T-cell (primary cell): ENCODE measurements around the gene SLC26A1. TPM values are rescaled to one million over a fixed set of nuclear protein-coding genes. Genes with fewer than 3 reads are reported as not detected.

Source experiments
- ATAC-seq, 4 experiments: fragments of 200-7000 bp in 3 of 4; fragments of 150-1000 bp in 1 of 4; cut with Tn5 transposase; replicated peaks in 1 of 4; 1 replicate in 3 of 4; 2 replicates in 1 of 4; pipeline ENCODE4 v1.10.0; 2021; ENCODE audit warnings: moderate library complexity in 3 of 4, mild to moderate bottlenecking in 2 of 4, moderate number of reproducible peaks in 1 of 4
- CTCF ChIA-PET, 2 donors: fragments of 300-600 bp; sonication (Branson Sonifier 250); formaldehyde crosslinking; loops; one replicate each; lab custom pipeline; 2022; ENCODE audit warnings: antibody characterized with exemption in 2 of 2; lab: Charles Lee
- POLR2A ChIA-PET, 2 donors: fragments of 300-600 bp; sonication (Branson Sonifier 250); formaldehyde crosslinking; loops; one replicate each; lab custom pipeline; 2022; ENCODE audit warnings: antibody characterized with exemption in 2 of 2; lab: Charles Lee
- DNase-seq, 35 experiments: peaks; one replicate each; pipeline versions ENCODE4 v3.0.0 to v3.0.0-alpha.2; 2013 to 2023
- H3K27ac ChIP-seq: one replicate; pipeline ENCODE4 v1.5.1; 2013; ENCODE audit warnings: low read length
- H3K27me3 ChIP-seq, 2 experiments: replicated peaks in 1 of 2; 1 replicate in 1 of 2; 2 replicates in 1 of 2; pipeline versions ENCODE4 v1.6.1 to v1.7.0; 2013; ENCODE audit warnings: low read length in 1 of 2, mixed read lengths in 1 of 2; ENCODE audit not compliant: control insufficient read depth in 2 of 2, insufficient read depth in 2 of 2; ENCODE audit errors: extremely low read depth in 1 of 2
- H3K36me3 ChIP-seq, 2 donors: 1 replicate in 1 of 2; 2 replicates in 1 of 2; pipeline versions ENCODE4 v1.6.1 to v1.7.0; 2013; ENCODE audit warnings: low read length in 1 of 2; ENCODE audit not compliant: control insufficient read depth in 2 of 2, insufficient read depth in 1 of 2; ENCODE audit errors: extremely low read depth in 1 of 2
- H3K4me1 ChIP-seq, 2 experiments: 1 replicate in 1 of 2; 2 replicates in 1 of 2; pipeline versions ENCODE4 v1.6.1 to v1.7.0; 2013; ENCODE audit warnings: low read length in 2 of 2, mixed read lengths in 1 of 2; ENCODE audit not compliant: insufficient read depth in 2 of 2, control insufficient read depth in 1 of 2; ENCODE audit errors: extremely low read depth in 1 of 2
- H3K4me3 ChIP-seq, 2 donors: 1 replicate in 1 of 2; 2 replicates in 1 of 2; pipeline versions ENCODE4 v1.5.1 to v1.7.0; 2013; ENCODE audit warnings: mild to moderate bottlenecking in 2 of 2, low read length in 1 of 2, moderate library complexity in 1 of 2; ENCODE audit not compliant: control insufficient read depth in 1 of 2; ENCODE audit errors: extremely low read depth in 1 of 2
- H3K9me3 ChIP-seq: 2 replicates; pipeline ENCODE4 v1.7.0; 2013
- H3K27ac Mint-ChIP-seq, 2 donors: one replicate each; pipeline ENCODE4 v1.8.0; 2020 to 2021; ENCODE audit warnings: mild to moderate bottlenecking in 2 of 2, mixed read lengths in 2 of 2
- H3K27me3 Mint-ChIP-seq, 2 donors: one replicate each; pipeline ENCODE4 v1.8.0; 2021 to 2022; ENCODE audit warnings: mixed read lengths in 2 of 2
- H3K36me3 Mint-ChIP-seq: one replicate; pipeline ENCODE4 v1.8.0; 2021; ENCODE audit warnings: mixed read lengths
- H3K4me1 Mint-ChIP-seq, 3 donors: one replicate each; pipeline ENCODE4 v1.8.0; 2020 to 2022; ENCODE audit warnings: mixed read lengths in 3 of 3, mild to moderate bottlenecking in 1 of 3
- H3K4me3 Mint-ChIP-seq, 3 donors: one replicate each; pipeline ENCODE4 v1.8.0; 2020 to 2022; ENCODE audit warnings: mild to moderate bottlenecking in 3 of 3, mixed read lengths in 3 of 3, moderate library complexity in 3 of 3
- H3K9me3 Mint-ChIP-seq, 3 donors: one replicate each; pipeline ENCODE4 v1.8.0; 2020 to 2022; ENCODE audit warnings: mixed read lengths in 3 of 3
- WGBS: methylation state at CpG from one replicate; pipeline ENCODE4 v1.1.5; 2013; ENCODE audit warnings: missing lambda C conversion rate; ENCODE audit not compliant: insufficient coverage; 5-methylcytosine and 5-hydroxymethylcytosine counted together
- total RNA-seq, 35 experiments: library from RNA in 6 of 35; stranded (reverse) in 6 of 35; fragments of 120-200 nt in 1 of 35; gene quantifications; one replicate each; pipeline versions ENCODE4 v1.2.1 to v1.2.4 and lab custom pipeline; 2013 to 2026

Gene SLC26A1
- total RNA-seq, 5 donors from 2014 or later (not counting 1 experiment from before 2014, with no cell fraction given): 0.16 to 1.5 (median 0.39) TPM; not detected in 1

DNA sequence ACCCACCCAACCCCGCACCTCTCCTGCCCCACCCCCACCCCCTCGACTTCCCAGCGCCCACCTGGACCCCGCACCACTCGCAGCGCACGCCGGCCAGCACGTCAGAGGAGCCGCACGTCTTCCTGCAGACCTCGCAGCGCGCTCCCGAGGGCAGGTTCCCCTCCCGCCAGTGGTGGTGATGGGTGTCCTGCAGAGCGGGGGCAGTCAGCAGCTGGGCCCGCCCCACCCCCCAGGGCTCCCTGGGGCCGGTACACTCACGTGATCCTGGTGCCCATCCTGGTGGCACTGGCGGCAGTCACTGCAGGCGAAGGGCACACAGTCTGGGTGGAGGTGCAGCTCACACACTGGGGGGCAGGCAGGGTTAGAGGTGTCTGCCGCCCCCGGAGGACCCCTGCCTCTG is 25.0 kb downstream of the SLC26A1 start:
- CTCF ChIA-PET: no interaction called here
- no peak for ATAC-seq
- Mint-ChIP-seq H3K9me3 (no peaks in the 10 kb centered on the region), H3K4me1 (peaks cover 12 to 16% (median 15%) of the 10 kb centered on the region in 3 donors), H3K36me3 (no peaks in the 10 kb centered on the region), H3K27ac (no peak overlapping the region), H3K27me3 (no peaks in the 10 kb centered on the region), H3K4me3 (peak overlapping the region in 1 of 3 donors; percentile 17)
- peaks cover 22 to 24% of the 10 kb centered on the region in 2 donors for H3K36me3 ChIP-seq
- 81% methylated on average over 3 of the region's 24 CpGs for WGBS
- no peak for DNase-seq
- no peak overlapping the region for H3K27ac ChIP-seq
- H3K27me3 ChIP-seq: peaks cover 0 to 14% of the 10 kb centered on the region in 2 experiments
- H3K4me3 ChIP-seq: no peak overlapping the region
- peaks cover 8 to 53% of the 10 kb centered on the region in 2 experiments for H3K4me1 ChIP-seq
- no peaks in the 10 kb centered on the region for H3K9me3 ChIP-seq
- POLR2A ChIA-PET: no interaction called here

DNA sequence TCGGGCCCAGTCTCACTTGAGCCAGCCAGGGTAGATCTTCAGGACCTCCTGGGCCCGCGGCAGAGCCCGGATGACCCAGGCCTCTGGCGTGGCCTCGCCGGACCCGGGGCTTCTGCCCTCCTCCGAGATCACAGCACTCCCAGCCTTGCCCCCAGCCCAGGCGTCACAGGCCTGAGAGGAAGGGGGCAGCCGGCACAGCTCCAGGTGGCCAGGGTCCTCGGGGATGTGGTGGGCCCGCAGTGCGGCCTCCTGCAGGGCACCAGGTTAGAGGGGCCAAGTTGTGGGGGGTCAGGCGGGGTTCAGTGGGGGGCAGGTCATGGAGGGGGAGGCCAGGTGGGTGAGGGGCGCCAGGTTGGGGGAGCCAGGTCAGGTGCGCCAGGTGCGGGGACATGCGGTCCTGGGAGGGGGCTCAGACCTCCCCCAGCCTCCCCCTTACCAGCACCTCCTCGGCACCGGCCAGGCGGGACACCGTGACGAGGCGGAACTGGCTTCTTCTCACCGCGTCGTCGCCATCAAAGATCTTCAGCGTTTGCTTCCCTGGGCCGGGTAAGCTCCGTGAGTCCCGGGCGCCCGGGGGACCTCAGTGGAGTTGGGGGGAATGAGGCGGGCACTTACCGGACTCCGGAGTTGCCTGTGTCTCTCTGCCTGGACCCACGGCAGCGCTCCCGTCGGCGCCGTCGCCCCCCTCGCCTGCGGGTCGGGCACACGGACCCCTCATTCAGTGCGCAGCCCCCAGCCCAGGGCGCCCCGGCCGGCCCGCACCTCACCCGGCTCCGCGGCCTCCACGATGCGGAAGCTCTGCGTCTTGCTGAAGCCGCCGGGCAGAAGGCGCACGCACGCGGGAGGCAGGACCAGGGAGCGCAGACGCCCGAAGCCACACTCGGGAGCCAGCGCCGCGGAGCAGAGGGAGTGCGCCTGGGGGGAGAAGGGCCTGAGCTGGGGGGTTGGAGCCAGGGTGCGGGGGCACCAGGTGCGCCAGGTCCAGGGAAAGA is 25.8 kb downstream of the SLC26A1 start:
- no peaks in the 10 kb centered on the region for H3K36me3 Mint-ChIP-seq
- peaks cover 27 to 28% of the 10 kb centered on the region in 2 donors for H3K36me3 ChIP-seq
- H3K27me3 ChIP-seq: peaks cover 0 to 12% of the 10 kb centered on the region in 2 experiments
- H3K4me3 Mint-ChIP-seq: no peak overlapping the region
- peaks cover 12 to 16% (median 15%) of the 10 kb centered on the region in 3 donors for H3K4me1 Mint-ChIP-seq
- H3K4me3 ChIP-seq: no peak overlapping the region
- H3K27me3 Mint-ChIP-seq: no peaks in the 10 kb centered on the region
- H3K9me3 ChIP-seq: no peaks in the 10 kb centered on the region
- peak in 1 of 35 experiments; percentile 25 for DNase-seq
- CTCF ChIA-PET: no interaction called here
- H3K4me1 ChIP-seq: peaks cover 6 to 48% of the 10 kb centered on the region in 2 experiments
- POLR2A ChIA-PET: no interaction called here
- no peak for ATAC-seq
- H3K9me3 Mint-ChIP-seq: no peaks in the 10 kb centered on the region
- H3K27ac ChIP-seq: no peak overlapping the region
- 67% methylated on average over 55 of the region's 76 CpGs for WGBS
- H3K27ac Mint-ChIP-seq: no peak overlapping the region

DNA sequence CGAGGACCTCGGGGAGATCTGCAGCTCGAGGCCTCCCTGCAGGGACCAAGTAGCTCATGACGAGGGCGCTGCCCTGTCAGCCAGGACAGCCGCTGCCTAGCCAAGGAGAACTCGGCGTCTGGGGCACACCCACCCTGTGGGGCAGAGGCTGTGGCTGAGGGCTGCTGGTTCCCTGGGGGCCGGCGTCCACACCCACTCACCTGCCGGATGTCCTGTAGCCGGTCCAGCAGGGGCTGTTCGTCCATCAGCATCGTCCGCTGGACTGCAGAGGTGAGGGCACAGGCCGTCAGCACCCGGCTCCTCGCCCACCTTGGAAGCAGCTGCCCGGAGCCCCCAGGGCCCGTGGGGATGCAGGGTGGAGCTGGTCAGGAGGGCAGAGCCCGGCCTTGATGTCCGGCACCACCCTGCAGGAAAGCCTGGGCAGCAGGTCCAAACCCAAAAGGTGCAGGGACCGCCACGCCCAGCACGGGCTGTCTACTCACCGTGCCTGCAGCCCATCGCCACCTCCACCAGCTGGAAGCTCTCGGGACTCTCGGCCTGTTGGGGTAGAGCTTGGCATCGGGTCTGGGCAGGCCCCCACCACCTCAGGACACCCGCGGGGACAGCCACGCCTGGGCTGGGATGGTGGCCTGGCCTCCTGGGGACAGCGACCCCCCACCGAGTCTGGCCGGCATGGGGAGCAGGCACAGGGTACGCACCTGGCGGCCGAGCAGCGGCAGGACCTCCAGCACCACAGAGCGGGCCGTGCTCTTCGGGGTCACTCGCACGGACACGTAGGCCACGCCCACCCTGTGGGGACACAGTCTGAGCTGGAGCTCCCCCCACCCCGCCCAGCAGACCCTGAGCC is 26.7 kb downstream of the SLC26A1 start:
- H3K27ac ChIP-seq: no peak overlapping the region
- DNase-seq: no peak
- 95% methylated on average over 48 of the region's 48 CpGs for WGBS
- Mint-ChIP-seq H3K27me3 (no peaks in the 10 kb centered on the region), H3K4me1 (peaks cover 11 to 16% (median 12%) of the 10 kb centered on the region in 3 donors), H3K4me3 (no peak overlapping the region), H3K27ac (no peak overlapping the region), H3K9me3 (no peaks in the 10 kb centered on the region), H3K36me3 (no peaks in the 10 kb centered on the region)
- no peak overlapping the region for H3K4me3 ChIP-seq
- peaks cover 31 to 35% of the 10 kb centered on the region in 2 donors for H3K36me3 ChIP-seq
- ChIA-PET POLR2A (no interaction called here), CTCF (no interaction called here)
- ATAC-seq: no peak
- H3K4me1 ChIP-seq: peaks cover 2 to 39% of the 10 kb centered on the region in 2 experiments
- peaks cover 0 to 12% of the 10 kb centered on the region in 2 experiments for H3K27me3 ChIP-seq
- H3K9me3 ChIP-seq: no peaks in the 10 kb centered on the region

DNA sequence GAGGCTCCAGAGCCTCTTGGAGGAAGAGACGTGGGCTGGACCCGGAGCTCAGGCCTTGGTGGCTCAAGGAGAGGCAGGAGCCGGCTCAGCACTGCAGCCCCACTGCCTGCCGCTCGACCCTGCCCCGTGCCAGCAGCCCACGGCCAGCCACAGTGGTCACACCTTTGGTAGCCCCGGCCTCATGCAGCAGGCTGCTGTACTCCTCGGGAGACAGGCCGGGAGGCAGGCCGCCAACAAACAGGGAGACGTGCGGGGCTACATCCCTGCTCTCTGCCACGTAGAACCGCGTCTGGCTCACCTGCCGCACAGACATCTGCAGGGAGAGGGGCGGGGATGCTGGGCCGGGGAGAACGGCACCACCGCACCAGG is 27.5 kb downstream of the SLC26A1 start:
- Histone ChIP-seq H3K36me3 (peaks cover 27 to 38% of the 10 kb centered on the region in 2 donors), H3K27me3 (peaks cover 0 to 12% of the 10 kb centered on the region in 2 experiments), H3K4me3 (no peak overlapping the region), H3K4me1 (peaks cover 0 to 32% of the 10 kb centered on the region in 2 experiments), H3K27ac (no peak overlapping the region), H3K9me3 (no peaks in the 10 kb centered on the region)
- H3K27me3 Mint-ChIP-seq: no peaks in the 10 kb centered on the region
- no peak for DNase-seq
- ChIA-PET CTCF (no interaction called here), POLR2A (no interaction called here)
- peaks cover 5 to 10% (median 6%) of the 10 kb centered on the region in 3 donors for H3K4me1 Mint-ChIP-seq
- no peaks in the 10 kb centered on the region for H3K36me3 Mint-ChIP-seq
- no peak for ATAC-seq
- no peaks in the 10 kb centered on the region for H3K9me3 Mint-ChIP-seq
- WGBS: 94% methylated on average over 21 of the region's 21 CpGs
- H3K27ac Mint-ChIP-seq: no peak overlapping the region
- H3K4me3 Mint-ChIP-seq: no peak overlapping the region

DNA sequence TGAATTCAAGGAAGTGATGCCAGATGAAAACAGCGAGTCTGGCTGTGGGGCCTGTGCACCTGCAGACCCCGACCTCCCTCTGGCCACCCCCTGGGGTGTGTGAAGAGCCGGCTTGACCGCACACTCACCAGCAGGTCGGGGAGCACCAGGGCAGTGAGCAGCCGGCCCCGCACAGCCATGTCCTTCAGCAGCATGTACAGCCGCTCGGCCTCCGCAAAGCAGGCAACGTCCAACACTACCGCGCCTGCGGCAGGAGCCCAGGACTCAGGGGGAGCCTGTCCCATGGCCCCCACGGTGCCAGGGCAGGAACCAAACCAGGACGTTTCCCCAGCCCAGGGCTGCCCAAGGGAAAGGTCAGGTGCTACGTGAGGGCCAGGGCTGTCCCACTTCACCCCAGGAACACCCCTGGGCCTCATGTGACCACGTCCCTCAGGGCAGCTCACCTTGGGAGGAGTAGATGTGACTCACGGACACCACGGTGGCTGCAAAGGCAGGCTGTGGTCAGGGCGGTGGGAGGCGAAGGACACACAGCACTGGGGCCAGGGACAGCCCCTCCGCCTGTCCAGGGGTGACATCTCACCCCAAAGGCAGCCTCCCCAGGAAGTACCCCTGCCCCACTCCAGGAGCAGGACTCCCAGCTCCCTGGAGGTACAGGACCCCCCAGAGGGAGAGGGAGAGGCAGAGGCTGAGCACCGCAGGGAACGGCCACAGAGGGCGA is 28.0 kb downstream of the SLC26A1 start:
- Histone ChIP-seq H3K4me1 (peaks cover 0 to 26% of the 10 kb centered on the region in 2 experiments), H3K36me3 (peaks cover 27 to 42% of the 10 kb centered on the region in 2 donors), H3K9me3 (no peaks in the 10 kb centered on the region), H3K27me3 (peaks cover 0 to 12% of the 10 kb centered on the region in 2 experiments), H3K27ac (no peak overlapping the region), H3K4me3 (no peak overlapping the region)
- 94% methylated on average over 17 of the region's 26 CpGs for WGBS
- ChIA-PET CTCF (no interaction called here), POLR2A (interaction anchor here in 1 of 2 donors (0.6 kb wide), 1 partner anchor 43 kb away, joined by 5 read pairs; no protein-coding TSS in a partner anchor)
- DNase-seq (no peak), ATAC-seq (no peak)
- Mint-ChIP-seq H3K27ac (no peak overlapping the region), H3K9me3 (no peaks in the 10 kb centered on the region), H3K36me3 (no peaks in the 10 kb centered on the region), H3K27me3 (no peaks in the 10 kb centered on the region), H3K4me3 (no peak overlapping the region), H3K4me1 (peaks cover 0 to 5% (median under 1%) of the 10 kb centered on the region in 3 donors)
